Liver (tissue), 9 donors: ENCODE measurements around the gene CDHR5. TPM values are rescaled to one million over a fixed set of nuclear protein-coding genes. Genes with fewer than 3 reads are reported as not detected.

Experiments
- DNase-seq: peaks from one replicate; pipeline ENCODE4 v3.0.0-alpha.2; 2017; ENCODE audit warnings: low spot score
- H3K27ac ChIP-seq, 2 donors: one replicate each; pipeline ENCODE4 v1.7.0; 2013; ENCODE audit warnings: inconsistent platforms in 2 of 2, low read length in 2 of 2, control low read depth in 1 of 2, low read depth in 1 of 2, mild to moderate bottlenecking in 1 of 2
- H3K27me3 ChIP-seq, 4 donors: one replicate each; pipeline versions ENCODE4 v1.6.1 to v1.7.0; 2013; ENCODE audit warnings: low read length in 3 of 4, inconsistent platforms in 1 of 4, mild to moderate bottlenecking in 1 of 4, moderate library complexity in 1 of 4; ENCODE audit not compliant: control insufficient read depth in 4 of 4, insufficient read depth in 4 of 4
- H3K36me3 ChIP-seq, 4 donors: one replicate each; pipeline versions ENCODE4 v1.6.1 to v1.7.0; 2013; ENCODE audit warnings: low read length in 3 of 4, mild to moderate bottlenecking in 3 of 4, low read depth in 1 of 4, moderate library complexity in 1 of 4; ENCODE audit not compliant: control insufficient read depth in 4 of 4, insufficient read depth in 3 of 4
- H3K4me1 ChIP-seq, 4 donors: one replicate each; pipeline versions ENCODE4 v1.6.1 to v1.7.0; 2013; ENCODE audit warnings: low read length in 3 of 4, mild to moderate bottlenecking in 3 of 4, moderate library complexity in 1 of 4; ENCODE audit not compliant: control insufficient read depth in 4 of 4, insufficient read depth in 4 of 4
- H3K4me3 ChIP-seq, 3 donors: one replicate each; pipeline versions ENCODE4 v1.6.1 to v1.7.0; 2013; ENCODE audit warnings: low read length in 3 of 3, control low read depth in 1 of 3, low read depth in 1 of 3, mild to moderate bottlenecking in 1 of 3
- H3K9ac ChIP-seq, 2 donors: one replicate each; pipeline ENCODE4 v1.7.0; 2013; ENCODE audit warnings: low read length in 2 of 2, mild to moderate bottlenecking in 2 of 2, moderate library complexity in 2 of 2, control low read depth in 1 of 2, low read depth in 1 of 2
- H3K9me3 ChIP-seq, 4 donors: one replicate each; pipeline versions ENCODE4 v1.6.1 to v1.7.0; 2013; ENCODE audit warnings: low read length in 3 of 4; ENCODE audit not compliant: control insufficient read depth in 4 of 4
- CTCF ChIP-seq: fragments of 150-350 bp; IDR thresholded peaks from 2 replicates; pipeline ENCODE4 v1.5.1; 2017; ENCODE audit warnings: improper control_type of control experiment, low read depth, low read length; ENCODE audit not compliant: missing input control
- FOXA1 ChIP-seq: IDR thresholded peaks from 2 replicates; pipeline ENCODE4 v1.6.1; 2016; ENCODE audit warnings: antibody characterized with exemption
- GABPA ChIP-seq, 2 donors: IDR thresholded peaks in 1 of 2; conservative IDR thresholded peaks in 1 of 2; 2 replicates each; pipeline ENCODE4 v1.6.1; 2016; ENCODE audit warnings: antibody characterized with exemption in 2 of 2, mild to moderate bottlenecking in 1 of 2, moderate library complexity in 1 of 2
- HNF4G ChIP-seq: IDR thresholded peaks from 2 replicates; pipeline ENCODE4 v1.6.1; 2016; ENCODE audit warnings: antibody characterized with exemption
- JUND ChIP-seq, 2 donors: IDR thresholded peaks; 2 replicates each; pipeline ENCODE4 v1.6.1; 2016; ENCODE audit warnings: antibody characterized with exemption in 2 of 2
- NR2F2 ChIP-seq: IDR thresholded peaks from 2 replicates; pipeline ENCODE4 v1.6.1; 2016; ENCODE audit warnings: antibody characterized with exemption
- REST ChIP-seq: IDR thresholded peaks from 2 replicates; pipeline ENCODE4 v1.6.1; 2016; ENCODE audit warnings: antibody characterized with exemption, mild to moderate bottlenecking
- RXRA ChIP-seq, 2 donors: IDR thresholded peaks; 2 replicates each; pipeline ENCODE4 v1.6.1; 2017 to 2018; ENCODE audit warnings: antibody characterized with exemption in 2 of 2, mild to moderate bottlenecking in 1 of 2
- WGBS: extraction: QIAGEN DNeasy Blood & Tissue Kit; methylation state at CpG from one replicate; pipeline ENCODE4 v1.1.7; 2013; 5-methylcytosine and 5-hydroxymethylcytosine counted together
- polyA plus RNA-seq, 2 donors: library from polyadenylated mRNA; stranded (reverse) in 1 of 2; unstranded in 1 of 2; fragments of 200-250 nt in 1 of 2; fragments of >200 nt in 1 of 2; fragmentation: Nextera tagmentation in 1 of 2; extraction: Ambion mirVana in 1 of 2; gene quantifications; one replicate each; pipeline versions ENCODE4 v1.2.1 to v1.2.3, GENCODE V29; 2013 to 2015
- total RNA-seq, 2 donors: library from RNA; depleted of rRNA; stranded (reverse); fragments of >200 nt; gene quantifications; one replicate each; pipeline ENCODE4 v1.2.3, GENCODE V29; 2014
- donor health status: healthy.
- donor health status: healthy.
- donor health status: healthy.
- donor health status: healthy.
- donor health status: healthy.

CDHR5 gene
- total and polyA plus RNA-seq, 4 donors = 29.4 to 86.2 (median 57.2) TPM

GRCh38 chr11:636511-637332, 12.0 kb upstream of the CDHR5 start, which contains the start of gene DRD4:
TSS of gene DRD4 (plus strand) at chr11:637269. CDS start at chr11:637305, 36 bp downstream.
- H3K27me3 ChIP-seq = no peaks in the 10 kb centered on the region
- peaks cover 3 to 16% (median 7%) of the 10 kb centered on the region in 4 donors for H3K4me1 ChIP-seq
- H3K27ac ChIP-seq = no peak within 1 kb of the TSS
- TF ChIP-seq RXRA (IDR thresholded peaks at IDR 0.05) (no peak), GABPA (IDR thresholded peaks at IDR 0.05 in 1 of 2, conservative IDR thresholded peaks at IDR 0.05 in 1 of 2) (no peak), CTCF (no peak)
- H3K36me3 ChIP-seq = peaks cover 0 to 2% (median 0%) of the 10 kb centered on the region in 4 donors
- H3K4me3 ChIP-seq = peak within 1 kb of the TSS in 1 of 3 donors; percentile 37
- H3K9ac ChIP-seq = no peak within 1 kb of the TSS
- DNase-seq = no peak
- no peaks in the 10 kb centered on the region for H3K9me3 ChIP-seq
- WGBS = 24% methylated on average over 100 of the region's 100 CpGs

GRCh38 chr11:635945-636510, 11.3 kb upstream of the CDHR5 start:
- H3K27me3 ChIP-seq = no peaks in the 10 kb centered on the region
- 77% methylated on average over 22 of the region's 22 CpGs for WGBS
- no peak for TF ChIP-seq FOXA1
- no peaks in the 10 kb centered on the region for H3K36me3 ChIP-seq
- no peak overlapping the region for H3K4me3 ChIP-seq
- DNase-seq = no peak
- H3K4me1 ChIP-seq = peaks cover 3 to 16% (median 7%) of the 10 kb centered on the region in 4 donors
- no peak overlapping the region for H3K9ac ChIP-seq
- no peaks in the 10 kb centered on the region for H3K9me3 ChIP-seq
- no peak overlapping the region for H3K27ac ChIP-seq

GRCh38 chr11:630871-631270, 6.1 kb upstream of the CDHR5 start:
- Histone ChIP-seq H3K9me3 (no peaks in the 10 kb centered on the region), H3K27me3 (no peaks in the 10 kb centered on the region), H3K36me3 (no peaks in the 10 kb centered on the region), H3K27ac (no peak overlapping the region), H3K4me3 (no peak overlapping the region), H3K4me1 (no peaks in the 10 kb centered on the region), H3K9ac (no peak overlapping the region)
- TF ChIP-seq NR2F2 (no peak), HNF4G (no peak), REST (no peak), FOXA1 (no peak), JUND (IDR thresholded peaks at IDR 0.05) (no peak)
- 97% methylated on average over 5 of the region's 5 CpGs for WGBS
- no peak for DNase-seq
